UCSD-AML1 (cell line): Measurements from ENCODE around the gene ZNF782.
A peak's percentile ranks its signal among the peaks of the same experiment; 100 is the strongest.
"Not testable (repeated sequence)": the region's sequence is repeated elsewhere in the genome, so short reads cannot be mapped to it uniquely, and the experiment has no call there.

Experiments
- DNase-seq: peaks from one replicate; lab custom pipeline; 2025; ENCODE audit not compliant: unreplicated experiment; lab: John Stamatoyannopoulos, UW

Gene ZNF782

DNA sequence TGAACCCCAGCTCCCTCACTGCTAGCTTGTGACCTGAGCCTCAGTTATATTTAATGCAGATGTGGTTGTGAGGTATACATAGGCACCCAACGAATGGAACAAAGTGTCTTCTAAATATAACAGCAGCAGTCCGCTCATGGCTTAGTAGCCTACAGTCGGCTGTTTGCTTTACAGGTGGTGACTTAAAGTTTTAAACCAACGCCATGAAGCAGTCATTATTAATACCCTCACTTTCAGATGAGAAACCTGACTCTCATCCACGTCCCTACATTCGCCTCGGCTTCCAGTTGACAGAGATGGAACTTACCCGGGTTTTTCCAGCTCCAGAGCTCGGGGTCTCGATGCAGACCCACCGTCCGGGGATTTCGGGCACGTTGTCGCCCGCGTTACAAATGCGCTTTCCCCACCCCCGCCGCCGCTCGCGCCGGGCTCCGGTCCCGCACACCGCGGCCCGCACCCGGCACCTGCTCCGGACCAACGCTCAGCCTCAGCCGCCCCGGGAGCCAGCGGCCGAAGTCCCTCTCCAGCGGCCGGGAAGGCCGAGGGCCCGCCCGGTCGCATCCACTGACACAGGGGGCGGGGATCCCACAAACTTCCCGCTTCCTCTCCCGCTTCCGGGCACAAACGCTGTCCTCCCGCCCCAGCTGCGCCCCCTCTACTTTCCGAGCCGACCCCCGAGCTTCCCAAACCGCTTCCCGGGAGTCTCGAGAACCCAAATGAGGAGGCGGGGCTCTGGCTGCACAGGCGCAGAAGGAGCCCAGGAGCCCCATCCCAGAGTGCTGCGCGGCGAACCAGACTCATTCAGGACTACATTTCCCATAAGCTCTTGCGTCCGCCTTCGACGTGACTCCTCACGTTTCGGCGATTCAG is at the start of gene ZNF782:
Gene ZNF782, minus strand, starts transcription at position 734 of the 870 bp plus-strand sequence. CDS start 2,553 bp downstream, outside the sequence.
- peak; percentile 90 for DNase-seq

DNA sequence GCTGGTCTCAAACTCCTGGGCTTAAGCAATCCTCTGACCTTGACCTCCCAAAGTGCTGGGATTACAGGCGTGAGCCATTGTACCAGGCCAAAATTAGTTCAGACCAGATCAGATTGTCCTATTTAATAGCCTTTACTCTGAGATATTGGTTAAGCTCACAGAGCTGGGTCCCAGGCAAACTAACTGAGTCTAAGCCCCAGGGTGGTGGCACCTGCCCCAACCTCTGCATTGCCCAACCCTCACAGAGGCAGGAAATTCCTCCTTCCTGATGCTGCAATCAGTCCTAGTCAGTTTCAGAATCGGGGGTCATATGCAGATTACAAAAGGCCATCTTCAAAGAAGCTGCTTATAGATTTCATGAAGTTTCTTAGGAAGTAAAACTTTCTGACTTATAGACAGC is 45.7 kb upstream of the ZNF782 start:
- not testable (repeated sequence) for DNase-seq

DNA sequence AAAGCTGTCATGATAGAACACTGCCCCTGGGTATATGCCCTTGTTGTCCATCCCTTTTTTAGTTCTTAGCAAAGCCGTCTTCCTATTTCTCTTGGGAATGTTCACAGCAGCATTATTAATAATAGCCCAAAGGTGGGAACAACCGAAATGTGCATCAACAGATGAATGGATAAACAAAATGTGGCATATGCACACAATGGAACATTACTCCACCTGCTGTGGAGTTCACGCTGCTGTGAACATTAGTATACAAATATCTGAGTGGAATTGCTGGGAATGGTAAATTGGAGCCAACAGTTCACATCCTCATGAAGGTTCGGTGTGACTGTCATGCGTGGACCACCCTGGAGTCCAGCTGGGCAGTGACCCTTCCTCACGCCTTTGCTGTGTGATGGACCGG is 37.8 kb upstream of the ZNF782 start:
- no peak for DNase-seq

DNA sequence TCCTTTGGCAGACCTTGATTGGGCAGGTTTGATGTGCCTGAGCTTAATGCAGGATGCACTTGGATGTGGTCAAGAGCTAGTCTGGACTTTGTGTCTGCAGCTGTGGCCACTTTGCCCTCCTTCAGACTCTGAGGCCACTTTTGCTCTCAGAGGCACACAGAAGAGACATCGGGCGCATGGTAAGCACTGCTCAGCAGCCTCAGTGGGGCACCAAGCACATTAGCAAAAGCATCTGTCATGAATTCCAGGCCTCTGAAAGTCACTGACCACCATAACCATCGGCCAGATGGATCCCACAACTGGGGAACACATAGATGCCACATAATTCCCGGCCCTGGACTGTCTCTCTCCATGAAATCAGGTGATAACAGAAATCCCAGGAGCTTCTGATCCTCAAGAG is 34.3 kb upstream of the ZNF782 start:
- no peak for DNase-seq

DNA sequence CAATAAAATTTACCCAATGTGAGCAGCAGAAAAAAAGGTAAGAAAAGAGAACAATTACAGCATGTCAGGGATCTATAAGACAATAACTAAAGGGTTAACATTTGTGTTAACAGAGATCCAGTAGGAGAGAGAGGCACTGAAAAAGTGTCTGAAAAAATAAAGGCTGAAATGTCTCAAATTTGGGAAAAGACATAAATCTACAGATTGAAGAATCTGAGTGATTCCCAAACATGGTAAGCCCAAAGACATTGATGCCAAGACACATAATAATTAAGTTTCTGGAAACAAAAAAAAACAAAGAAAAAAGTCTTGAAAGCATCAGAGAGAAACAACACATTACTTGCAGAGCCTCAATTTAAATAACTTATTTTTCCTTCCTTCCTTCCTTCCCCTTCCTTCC is 31.1 kb upstream of the ZNF782 start:
- no peak for DNase-seq

DNA sequence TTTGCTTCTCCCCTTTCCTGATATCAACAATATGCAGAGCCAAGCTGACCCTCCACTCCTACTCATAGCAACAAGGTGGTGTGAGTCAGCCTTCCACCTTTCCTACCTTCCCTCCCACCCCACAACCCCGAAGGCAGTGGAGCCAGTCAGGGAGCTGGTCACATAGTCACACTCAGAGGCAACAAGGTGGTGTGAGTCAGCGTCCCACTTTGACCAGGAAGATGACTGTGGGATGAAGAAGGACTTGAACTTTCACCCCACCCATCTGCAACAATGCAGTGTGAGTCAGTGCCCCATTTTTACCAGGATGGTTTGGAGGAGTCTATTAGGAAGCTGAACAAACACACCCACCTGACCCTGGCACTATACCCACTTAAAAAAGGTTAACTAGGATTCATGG is 30.1 kb upstream of the ZNF782 start:
- no peak for DNase-seq

DNA sequence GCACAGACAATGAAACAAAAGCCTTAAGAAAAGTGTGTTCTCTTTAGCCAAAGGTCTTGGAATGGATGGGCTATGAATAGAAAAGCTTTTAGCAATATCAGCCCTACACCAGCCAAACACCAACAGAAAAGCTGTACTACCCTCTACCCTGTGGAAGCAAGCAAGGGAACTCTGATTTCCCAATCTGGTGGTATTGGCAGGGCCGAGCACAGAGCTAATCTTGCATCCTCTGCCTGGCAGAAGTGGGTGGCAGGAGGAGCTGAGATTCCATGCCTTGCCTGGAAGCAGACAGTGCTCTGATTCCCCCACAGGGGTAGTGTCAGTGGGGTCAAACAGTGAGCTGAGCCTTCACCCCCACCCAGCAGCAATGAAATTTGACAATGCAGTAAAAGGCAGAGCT is 29.6 kb upstream of the ZNF782 start:
- no peak for DNase-seq

DNA sequence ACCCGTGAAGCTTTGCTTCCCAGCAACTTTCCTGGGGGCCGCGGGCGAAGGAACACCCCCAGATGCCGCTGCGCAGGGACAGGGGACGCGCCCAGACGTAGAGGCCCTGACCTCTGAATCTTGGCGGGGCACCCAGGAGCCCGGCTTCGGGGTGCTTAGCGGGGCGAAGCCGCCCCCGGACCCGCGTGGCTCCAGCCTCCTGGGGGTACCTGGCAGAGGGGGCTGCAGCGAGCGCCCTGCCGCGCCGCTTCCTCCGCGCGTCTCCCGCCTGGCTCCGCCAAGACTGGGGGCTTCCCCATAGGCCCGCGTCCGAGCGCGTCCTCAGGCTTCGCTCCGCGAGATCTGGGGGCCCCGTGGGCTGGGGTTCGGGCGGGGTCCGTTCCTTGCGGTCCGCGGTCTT is 23.0 kb upstream of the ZNF782 start:
- no peak for DNase-seq

DNA sequence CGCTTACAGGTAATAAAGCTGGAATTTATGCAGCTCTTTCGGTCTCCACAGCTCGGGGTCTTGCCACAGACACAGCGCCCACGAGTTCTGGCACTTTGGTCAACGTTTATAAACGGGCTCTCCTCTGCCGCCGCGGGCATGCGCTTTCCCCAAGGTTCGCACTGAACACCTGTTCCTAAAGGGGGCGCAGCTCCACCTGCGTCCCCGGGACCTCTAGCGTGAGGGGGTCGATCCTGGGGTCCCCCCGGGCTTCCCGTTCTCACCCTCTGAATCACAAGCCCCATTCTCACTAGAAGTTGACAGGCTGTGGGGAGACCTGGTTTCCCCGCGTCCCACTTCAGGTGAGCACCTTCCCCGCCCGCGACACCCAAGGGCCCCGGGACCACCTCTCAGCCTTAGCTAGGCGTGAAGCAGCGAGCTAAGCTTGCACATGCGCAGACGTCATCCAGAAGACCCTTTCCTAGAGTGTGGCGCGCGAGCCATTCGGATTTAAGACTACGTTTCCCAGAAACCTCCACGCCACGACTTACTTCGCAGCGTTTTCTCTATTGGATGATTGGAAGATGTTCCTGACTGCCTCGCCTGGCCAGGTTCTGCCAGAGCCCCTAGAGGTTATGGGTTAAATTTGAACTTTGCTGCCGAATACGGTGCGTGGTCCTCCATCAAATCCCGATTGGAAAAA is 21.3 kb upstream of the ZNF782 start:
- peak; percentile 71 for DNase-seq

DNA sequence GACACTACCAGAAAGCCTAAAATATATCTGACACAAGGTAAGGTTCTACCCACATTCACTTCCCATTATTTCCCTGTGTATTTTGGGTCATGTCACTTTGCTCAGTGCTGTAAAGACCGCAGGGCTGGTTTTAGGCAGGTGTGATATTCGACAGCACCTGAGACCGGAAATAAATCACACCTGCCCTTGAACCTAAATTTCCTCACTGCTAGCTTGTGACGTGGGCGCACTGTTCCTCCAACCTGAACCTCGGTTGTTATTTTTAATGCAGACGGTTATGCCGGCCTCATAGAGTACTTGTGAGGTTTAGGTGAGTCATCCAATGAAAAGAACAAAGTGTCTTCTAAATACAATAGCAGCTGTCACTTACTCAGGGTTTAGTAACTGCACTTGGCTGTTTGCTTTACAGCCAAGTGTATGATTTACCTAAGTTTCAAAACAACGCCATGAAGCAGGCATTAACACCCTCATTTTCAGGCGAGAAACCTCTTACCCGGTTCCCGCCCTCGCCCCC is 20.7 kb upstream of the ZNF782 start:
- no peak for DNase-seq

DNA sequence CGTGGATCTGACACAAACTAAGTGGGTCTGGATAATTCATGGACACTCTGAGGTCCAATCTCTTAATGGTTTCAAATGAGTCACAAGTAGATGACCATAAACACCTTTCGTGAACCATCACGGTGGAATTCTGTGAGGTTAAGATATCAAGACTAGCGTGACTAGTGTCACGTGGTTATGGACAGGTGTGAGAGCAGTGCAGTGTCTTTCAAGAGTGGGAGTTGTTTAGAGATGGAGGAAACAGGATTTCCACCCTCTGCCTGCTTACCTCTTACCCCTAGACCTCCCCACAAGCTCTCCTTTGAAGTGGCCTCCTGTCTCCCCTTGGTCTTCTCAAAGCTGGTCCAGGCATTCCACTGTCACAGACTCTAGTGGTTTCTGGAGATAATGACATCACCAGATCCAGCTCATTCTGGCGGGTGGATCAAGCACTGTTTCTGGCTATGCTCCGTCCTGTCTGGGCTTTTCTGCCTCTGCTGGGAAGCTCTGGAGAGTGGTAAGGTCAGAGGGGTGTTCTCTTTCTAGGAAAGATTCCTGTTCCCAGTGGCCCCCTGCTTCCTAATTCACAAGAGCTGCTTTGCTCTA is 20.0 kb upstream of the ZNF782 start:
- DNase-seq = no peak

DNA sequence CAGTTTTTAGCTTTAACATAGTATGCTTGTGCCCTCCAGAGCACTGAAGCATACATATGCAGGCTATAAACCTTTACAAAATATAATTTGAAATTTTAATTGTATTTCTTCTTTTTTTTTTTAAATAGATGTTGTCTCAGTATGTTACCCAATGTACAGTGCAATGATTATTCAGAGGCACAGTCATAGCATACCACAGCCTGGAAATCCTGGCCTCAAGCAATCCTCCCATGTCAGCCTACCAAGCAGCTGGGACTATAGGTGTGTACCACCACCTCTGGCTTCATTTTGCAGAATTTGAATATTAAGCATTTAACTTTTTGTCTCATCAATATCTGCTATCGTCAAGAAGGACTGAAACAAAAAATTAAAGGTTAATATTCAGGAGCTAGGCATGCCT is 16.9 kb upstream of the ZNF782 start:
- DNase-seq = no peak

DNA sequence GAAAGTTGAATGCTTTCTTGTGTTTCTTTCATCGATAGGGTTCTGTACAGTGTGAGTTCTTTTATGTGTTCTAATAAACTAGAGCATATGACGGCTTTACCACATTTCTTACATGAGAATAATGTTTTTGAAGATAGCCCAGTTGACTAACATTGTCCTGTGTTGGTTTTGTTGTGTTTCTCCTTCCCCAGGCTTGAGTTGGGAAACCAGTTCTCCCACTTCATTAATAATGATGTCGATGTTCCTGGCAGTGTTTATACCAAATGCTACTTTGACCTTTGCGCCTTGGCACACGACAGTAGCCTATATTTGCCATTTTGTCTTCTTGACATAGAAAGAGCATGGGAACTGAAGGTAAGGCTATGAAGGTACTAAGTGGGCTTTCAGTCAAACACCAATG is 14.4 kb upstream of the ZNF782 start:
- no peak for DNase-seq

DNA sequence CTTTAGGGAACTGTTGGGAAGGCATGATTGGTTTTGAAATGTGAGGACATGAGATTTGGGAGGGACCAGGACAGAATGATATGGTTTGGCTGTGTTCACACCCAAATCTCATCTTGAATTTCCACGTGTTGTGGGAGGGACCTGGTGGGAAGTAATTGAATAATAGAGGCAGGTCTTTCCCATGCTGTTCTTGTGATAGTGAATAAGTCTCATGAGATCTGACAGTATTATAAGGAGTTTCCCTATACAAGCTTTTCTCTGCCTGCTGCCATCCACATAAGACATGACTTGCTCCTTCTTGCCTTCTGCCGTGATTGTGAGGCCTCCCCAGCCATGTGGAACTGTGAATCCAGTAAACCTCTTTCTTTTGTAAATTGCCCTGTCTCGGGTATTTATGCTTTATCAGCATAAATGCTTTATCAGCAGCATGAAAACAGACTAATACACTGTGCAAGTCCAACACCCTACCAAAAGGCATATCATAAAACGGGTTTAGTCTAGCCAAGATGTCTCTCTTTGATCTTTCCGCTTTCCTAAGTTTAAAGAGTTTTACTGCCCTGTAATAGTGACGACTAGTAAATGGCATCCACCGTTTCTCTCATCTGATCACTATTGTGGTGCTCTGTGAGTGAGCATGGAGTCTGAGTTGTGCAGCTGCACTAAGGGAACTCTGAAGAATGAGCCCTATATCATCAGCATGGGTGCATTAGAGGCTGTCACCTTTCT is 12.9 kb upstream of the ZNF782 start:
- no peak for DNase-seq

DNA sequence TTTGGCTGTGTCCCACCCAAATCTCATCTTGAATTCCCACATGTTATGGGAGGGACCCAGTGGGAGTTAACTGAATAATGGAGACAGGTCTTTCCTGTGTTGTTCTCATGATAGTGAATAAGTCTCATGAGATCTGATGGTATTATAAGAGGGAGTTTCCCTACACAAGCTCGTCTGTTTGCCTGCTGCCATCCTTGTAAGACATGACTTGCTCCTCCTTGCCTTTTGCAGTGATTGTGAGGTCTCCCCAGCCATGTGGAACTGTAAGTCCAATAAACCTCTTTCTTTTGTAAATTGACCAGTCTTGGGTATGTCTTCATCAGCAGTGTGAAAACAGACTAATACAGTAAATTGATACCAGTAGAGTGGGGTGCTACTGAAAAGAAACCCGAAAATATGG is 10.9 kb upstream of the ZNF782 start:
- not testable (repeated sequence) for DNase-seq

DNA sequence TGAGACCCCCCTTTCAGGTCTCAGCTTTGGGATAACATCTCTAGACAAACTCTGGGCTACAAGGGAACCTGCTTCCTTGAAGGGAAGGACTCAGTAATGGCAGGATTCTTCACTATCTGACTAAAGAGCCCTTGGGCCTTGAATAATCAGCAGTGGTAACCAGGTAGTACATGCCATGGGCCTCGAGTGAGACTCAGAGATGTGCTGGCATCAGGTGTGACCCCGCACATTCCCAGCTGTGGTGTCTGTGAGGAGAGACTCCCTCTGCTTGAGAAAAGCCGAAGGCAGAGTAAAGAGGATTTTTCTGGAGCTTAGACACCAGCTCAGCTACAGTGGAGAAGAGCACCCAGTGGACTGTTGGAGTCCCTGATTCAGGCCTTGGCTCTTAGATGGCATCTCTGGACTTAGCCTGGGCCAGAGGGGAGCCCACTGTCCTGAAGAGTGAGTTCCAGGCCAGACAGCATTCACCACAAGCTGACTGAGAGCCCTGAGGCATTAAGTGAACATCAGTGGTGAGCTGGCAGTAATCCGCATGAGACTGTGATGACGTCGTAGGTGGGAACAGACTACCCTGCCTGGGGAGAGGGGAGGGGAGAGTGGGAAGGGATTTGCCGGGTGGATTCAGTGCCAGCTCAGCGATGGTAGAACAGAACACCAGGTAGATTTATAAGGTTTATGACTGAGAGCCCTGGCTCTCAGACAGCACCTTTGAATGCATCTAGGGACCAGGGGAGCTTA is 5.3 kb upstream of the ZNF782 start:
- no peak for DNase-seq

DNA sequence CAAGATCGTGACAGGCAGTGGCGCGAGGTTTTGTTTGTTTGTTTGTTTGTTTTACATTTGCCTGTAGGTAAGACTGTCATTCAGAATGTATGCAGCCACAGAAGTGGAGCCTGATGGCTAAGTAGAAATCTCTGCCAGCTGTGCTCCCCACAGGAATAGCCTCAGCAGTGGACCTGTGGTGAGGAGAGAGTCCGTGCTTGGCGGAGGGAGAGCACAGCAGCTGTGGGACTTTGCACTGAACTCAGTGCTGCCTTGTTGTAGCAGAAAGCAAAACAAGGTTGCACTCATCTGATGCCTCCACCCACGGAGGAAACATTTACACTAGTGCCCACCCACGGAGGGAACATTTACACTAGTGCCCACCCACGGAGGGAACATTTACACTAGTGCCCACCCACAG is 4.4 kb upstream of the ZNF782 start:
- DNase-seq = no peak

DNA sequence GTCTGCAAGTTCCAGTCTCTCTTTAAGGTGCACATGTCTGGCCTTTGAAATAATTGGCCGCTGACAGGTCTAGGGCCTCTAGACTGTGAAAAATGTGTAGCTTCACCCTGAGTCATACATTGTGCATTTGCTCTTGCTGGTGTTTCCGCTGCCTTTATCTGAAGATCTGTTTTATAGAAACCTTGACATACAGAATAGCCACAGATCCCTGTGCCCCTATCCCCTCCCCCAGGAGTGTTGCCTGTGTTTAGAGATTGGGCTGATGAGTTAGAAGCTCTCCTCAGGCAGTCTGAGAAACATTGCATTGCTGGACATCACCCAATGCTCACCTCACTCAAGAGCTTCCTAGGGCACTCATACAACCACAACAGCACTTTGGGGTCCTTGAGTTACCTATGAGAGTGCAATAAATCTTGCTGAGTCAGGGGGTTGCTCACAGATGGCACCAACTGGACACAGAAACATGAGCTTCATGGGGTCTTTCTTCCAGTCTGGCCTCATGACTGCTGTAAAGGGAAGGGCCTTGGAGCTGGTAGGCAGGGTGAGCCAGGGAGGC is 3.8 kb upstream of the ZNF782 start:
- DNase-seq = no peak

DNA sequence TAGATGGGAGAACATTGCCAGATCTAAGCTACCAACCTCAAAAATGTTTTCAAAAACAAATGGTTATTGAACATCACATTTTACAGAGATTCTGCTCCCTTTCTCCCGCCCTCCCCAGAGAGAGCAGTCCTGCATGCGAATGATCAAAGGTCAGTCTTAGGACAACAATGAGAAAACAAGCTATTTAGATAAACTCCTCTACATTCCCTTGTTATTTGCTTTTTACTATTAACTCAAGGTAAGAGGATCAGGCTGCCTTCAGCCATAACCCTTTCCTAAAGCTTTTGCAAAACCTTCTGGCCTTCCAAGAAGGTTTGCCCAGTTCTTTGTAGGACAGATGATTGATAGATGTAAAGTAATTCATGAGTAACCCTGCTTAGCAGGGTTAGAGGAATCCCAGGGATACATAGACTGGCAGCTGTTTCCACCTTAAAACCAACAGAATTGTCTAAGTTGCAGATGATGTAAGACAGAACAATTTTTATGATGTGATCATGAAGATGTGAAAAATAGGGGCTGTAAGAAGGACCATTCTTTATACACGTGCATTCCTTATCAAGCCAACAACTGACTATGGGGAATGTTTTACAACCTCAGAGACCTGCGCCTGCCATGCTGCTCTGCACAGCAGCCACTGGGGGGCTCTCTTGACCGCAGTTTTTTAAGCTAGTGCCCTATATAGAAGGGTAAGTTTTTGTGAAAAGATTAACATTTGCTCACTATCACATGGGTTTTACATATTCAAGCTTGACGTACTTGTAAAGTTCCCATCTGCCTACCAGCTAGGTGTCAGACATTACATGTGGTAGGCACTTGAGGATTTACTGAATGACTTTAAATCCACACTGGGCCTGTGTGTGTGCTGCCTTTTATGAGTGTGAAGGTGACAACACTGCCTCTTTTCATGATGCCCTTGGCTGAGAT is 2.3 kb upstream of the ZNF782 start:
- peak; percentile 58 for DNase-seq
